ENCODE measurements around the gene RAD9A. TPM values are rescaled to one million over a fixed set of nuclear protein-coding genes. Genes with fewer than 3 reads are reported as not detected.

RAD9A gene
- total and polyA plus RNA-seq, 9 of the 15 experiments (the other 6 are each of a cell fraction or from before 2014, with no cell fraction given): 1.4 to 41.2 (median 16.1) TPM

DNA sequence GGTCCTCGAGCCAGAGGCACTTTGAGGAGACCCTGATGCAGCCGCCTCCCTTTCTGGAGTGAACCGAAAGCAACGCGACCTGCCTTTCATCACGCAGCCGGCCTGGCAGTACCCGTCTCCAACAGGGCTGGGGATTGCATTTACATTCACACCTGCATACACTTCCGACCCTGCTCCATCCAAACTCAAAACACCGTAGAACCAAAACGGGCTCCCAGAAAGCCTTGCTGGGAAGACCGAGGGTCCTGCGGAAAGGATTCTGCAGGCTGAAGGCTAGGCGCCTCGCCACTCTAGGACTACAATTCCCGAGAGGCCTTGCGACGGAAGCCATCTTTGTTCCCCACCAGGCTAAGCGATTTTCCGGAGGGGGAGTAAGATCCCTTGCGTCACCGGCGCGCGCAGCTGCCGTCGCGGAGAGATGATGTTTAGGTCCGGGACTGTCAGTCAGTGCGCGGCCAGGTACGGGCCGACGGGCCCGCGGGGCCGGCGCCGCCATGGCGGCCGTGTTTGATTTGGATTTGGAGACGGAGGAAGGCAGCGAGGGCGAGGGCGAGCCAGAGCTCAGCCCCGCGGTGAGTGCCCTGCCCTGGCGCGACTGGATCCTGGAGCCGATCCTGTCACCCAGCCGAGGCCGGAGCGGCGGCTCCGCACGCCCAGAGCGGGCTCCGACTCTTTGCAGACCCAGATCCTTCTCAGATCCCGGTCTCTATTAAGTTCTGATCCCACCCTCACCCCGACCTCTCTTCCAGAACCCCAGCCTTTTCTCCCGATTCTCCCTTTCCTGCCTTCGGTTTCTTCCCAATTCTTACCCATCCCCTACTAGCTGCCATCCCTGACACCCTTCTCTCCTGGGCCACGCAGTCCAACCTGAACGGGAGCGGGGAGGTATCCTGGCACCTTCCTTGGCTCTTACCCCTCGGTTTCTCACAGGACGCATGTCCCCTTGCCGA lies 36.5 kb downstream of the RAD9A start, which contains the start of gene RPS6KB2 (continued):
- TF ChIP-seq THRA (IDR thresholded peaks at IDR 0.05): no peak
- no peak for TF ChIP-seq E2F3 (CRISPR knock-in tag; IDR thresholded peaks at IDR 0.05)
- no peak for TF ChIP-seq ZNF707 (CRISPR knock-in tag; conservative IDR thresholded peaks at IDR 0.05)
- TF ChIP-seq TRIM25 (IDR thresholded peaks at IDR 0.05; ENCODE audit: borderline replicate concordance): no peak
- no peak for TF ChIP-seq SRSF7 (optimal IDR thresholded peaks at IDR 0.05; ENCODE audit: low read depth, low read length)
- TF ChIP-seq ZNF146 (CRISPR knock-in tag; IDR thresholded peaks at IDR 0.05; ENCODE audit: unreplicated experiment): no peak
- TF ChIP-seq TRIM28 (IDR thresholded peaks at IDR 0.05): no peak
- no peak for TF ChIP-seq ZNF780A (CRISPR knock-in tag; IDR thresholded peaks at IDR 0.05)
- no peak for TF ChIP-seq ZNF79 (CRISPR knock-in tag; IDR thresholded peaks at IDR 0.05; ENCODE audit: low read depth)
- TF ChIP-seq XRCC3 (IDR thresholded peaks at IDR 0.05): no peak
- no peak for TF ChIP-seq TEAD2 (tag; IDR thresholded peaks at IDR 0.05)
- TF ChIP-seq, protein P1, sequence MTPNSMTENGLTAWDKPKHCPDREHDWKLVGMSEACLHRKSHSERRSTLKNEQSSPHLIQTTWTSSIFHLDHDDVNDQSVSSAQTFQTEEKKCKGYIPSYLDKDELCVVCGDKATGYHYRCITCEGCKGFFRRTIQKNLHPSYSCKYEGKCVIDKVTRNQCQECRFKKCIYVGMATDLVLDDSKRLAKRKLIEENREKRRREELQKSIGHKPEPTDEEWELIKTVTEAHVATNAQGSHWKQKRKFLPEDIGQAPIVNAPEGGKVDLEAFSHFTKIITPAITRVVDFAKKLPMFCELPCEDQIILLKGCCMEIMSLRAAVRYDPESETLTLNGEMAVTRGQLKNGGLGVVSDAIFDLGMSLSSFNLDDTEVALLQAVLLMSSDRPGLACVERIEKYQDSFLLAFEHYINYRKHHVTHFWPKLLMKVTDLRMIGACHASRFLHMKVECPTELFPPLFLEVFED (CRISPR knock-in tag; conservative IDR thresholded peaks at IDR 0.05): no peak
- TF ChIP-seq DACH1 (IDR thresholded peaks at IDR 0.05; ENCODE audit: partially characterized antibody): peak; percentile 16
- no peak for TF ChIP-seq MEF2A (IDR thresholded peaks at IDR 0.05; ENCODE audit: control insufficient read depth, low read depth, low read length)
- TF ChIP-seq MXD1 (CRISPR knock-in tag; IDR thresholded peaks at IDR 0.05; ENCODE audit: borderline replicate concordance, poor library complexity, severe bottlenecking): no peak
- TF ChIP-seq FOXJ3 (CRISPR knock-in tag; IDR thresholded peaks at IDR 0.05): no peak
- TF ChIP-seq CSDE1 (IDR thresholded peaks at IDR 0.05): peak in 1 of 2 experiments; percentile 88; a peak in 1 of 4 replicates
- TF ChIP-seq FIP1L1 (IDR thresholded peaks at IDR 0.05; ENCODE audit: low read depth, low read length, poor library complexity, severe bottlenecking): no peak
- no peak for TF ChIP-seq SRSF1 (IDR thresholded peaks at IDR 0.05; ENCODE audit: low read depth, low read length)
- no peak for TF ChIP-seq BDP1 (IDR thresholded peaks at IDR 0.05; ENCODE audit: insufficient read depth, insufficient read length)
- TF ChIP-seq HMG20B (CRISPR knock-in tag; IDR thresholded peaks at IDR 0.05): no peak
- no peak for TF ChIP-seq CREB5 (CRISPR knock-in tag; IDR thresholded peaks at IDR 0.05)
- no peak for TF ChIP-seq SMAD1 (IDR thresholded peaks at IDR 0.05; ENCODE audit: low read depth, low read length, partially characterized antibody)
